ENCODE data around the gene ZNF644.

Gene ZNF644

DNA sequence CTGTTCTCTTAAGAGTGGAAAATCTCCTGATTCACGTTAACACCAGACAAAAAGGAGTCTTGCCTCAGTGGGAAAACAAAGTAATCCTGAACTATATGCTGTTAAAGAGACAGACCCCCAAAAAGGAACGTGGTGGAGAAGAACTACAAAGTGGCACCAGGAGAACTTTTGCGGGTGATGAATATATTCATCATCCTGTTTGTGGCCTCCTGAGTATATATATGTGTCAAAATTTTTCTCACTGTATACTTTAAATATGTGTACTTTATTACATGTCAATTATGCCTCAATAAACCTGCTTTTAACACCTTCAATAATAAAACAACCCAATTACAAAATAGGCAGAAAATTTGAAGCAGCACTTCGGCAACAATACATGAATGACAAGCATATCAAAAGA is 31.1 kb downstream of the ZNF644 start:
- no peaks in the 10 kb centered on the region for H3K4me1 ChIP-seq (ENCODE audit: control insufficient read depth in 1 of 2, insufficient read depth in 2 of 2, low read length in 2 of 2)
- no peak overlapping the region for H3K4me3 ChIP-seq (ENCODE audit: low read depth in 1 of 2, low read length in 2 of 2)
- H3K36me3 ChIP-seq (ENCODE audit: control insufficient read depth in 1 of 2, insufficient read depth in 2 of 2, low read length in 2 of 2) = no peaks in the 10 kb centered on the region
- H3K27me3 ChIP-seq (ENCODE audit: control insufficient read depth in 1 of 2, insufficient read depth in 2 of 2, low read length in 2 of 2) = no peaks in the 10 kb centered on the region
- peaks cover 5 to 8% of the 10 kb centered on the region in 2 donors for H3K9me3 ChIP-seq (ENCODE audit: control insufficient read depth in 1 of 2, low read length in 2 of 2)
- no peak overlapping the region for H3K27ac ChIP-seq (ENCODE audit: low read depth, low read length)
- no peak overlapping the region for H3K9ac ChIP-seq (ENCODE audit: low read depth in 1 of 2, low read length in 2 of 2)

DNA sequence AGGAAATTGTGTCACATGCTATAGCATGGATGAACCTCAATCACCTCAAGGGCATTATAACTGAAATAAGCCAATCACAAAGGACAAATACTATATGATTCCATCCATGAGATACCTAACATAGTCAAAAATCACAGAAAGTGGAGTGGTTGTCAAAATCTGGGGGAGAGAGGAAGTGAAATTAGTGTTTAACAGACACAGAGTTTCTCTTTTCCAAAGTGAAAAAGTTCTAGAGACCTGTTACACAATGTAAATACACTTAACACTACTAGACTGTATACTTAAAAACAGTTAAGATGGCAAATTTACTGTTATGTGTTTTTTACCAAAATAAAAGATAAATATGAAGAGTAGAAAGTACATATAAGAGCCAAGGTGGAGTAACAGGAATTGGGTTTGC is 31.8 kb downstream of the ZNF644 start:
- Histone ChIP-seq H3K27me3 (ENCODE audit: control insufficient read depth in 1 of 2, insufficient read depth in 2 of 2, low read length in 2 of 2) (no peaks in the 10 kb centered on the region), H3K27ac (ENCODE audit: low read depth, low read length) (no peak overlapping the region), H3K4me1 (ENCODE audit: control insufficient read depth in 1 of 2, insufficient read depth in 2 of 2, low read length in 2 of 2) (no peaks in the 10 kb centered on the region), H3K36me3 (ENCODE audit: control insufficient read depth in 1 of 2, insufficient read depth in 2 of 2, low read length in 2 of 2) (no peaks in the 10 kb centered on the region), H3K4me3 (ENCODE audit: low read depth in 1 of 2, low read length in 2 of 2) (no peak overlapping the region), H3K9me3 (ENCODE audit: control insufficient read depth in 1 of 2, low read length in 2 of 2) (peaks cover 5 to 8% of the 10 kb centered on the region in 2 donors), H3K9ac (ENCODE audit: low read depth in 1 of 2, low read length in 2 of 2) (no peak overlapping the region)

DNA sequence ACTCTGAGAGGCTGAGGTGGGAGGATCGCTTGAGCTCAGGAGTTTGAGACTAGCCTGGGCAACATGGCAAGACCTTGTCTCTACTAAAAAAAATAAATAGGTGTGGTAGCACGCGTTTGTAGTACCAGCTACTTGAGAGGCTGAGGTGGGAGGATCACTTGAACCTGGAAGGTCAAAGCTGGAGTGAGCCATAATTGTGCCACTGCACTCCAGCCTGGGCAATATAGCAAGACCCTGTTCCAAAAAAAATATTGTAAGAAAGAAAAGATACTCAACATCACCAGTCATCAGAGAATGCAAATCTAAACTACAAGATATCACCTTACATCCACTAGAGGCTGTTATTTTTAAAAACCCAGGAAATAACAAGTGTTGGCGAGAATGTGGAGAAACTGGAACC is 32.5 kb downstream of the ZNF644 start:
- no peaks in the 10 kb centered on the region for H3K36me3 ChIP-seq (ENCODE audit: control insufficient read depth in 1 of 2, insufficient read depth in 2 of 2, low read length in 2 of 2)
- H3K4me3 ChIP-seq (ENCODE audit: low read depth in 1 of 2, low read length in 2 of 2) = no peak overlapping the region
- peaks cover 5 to 8% of the 10 kb centered on the region in 2 donors for H3K9me3 ChIP-seq (ENCODE audit: control insufficient read depth in 1 of 2, low read length in 2 of 2)
- no peak overlapping the region for H3K9ac ChIP-seq (ENCODE audit: low read depth in 1 of 2, low read length in 2 of 2)
- H3K4me1 ChIP-seq (ENCODE audit: control insufficient read depth in 1 of 2, insufficient read depth in 2 of 2, low read length in 2 of 2) = no peaks in the 10 kb centered on the region
- no peaks in the 10 kb centered on the region for H3K27me3 ChIP-seq (ENCODE audit: control insufficient read depth in 1 of 2, insufficient read depth in 2 of 2, low read length in 2 of 2)
- no peak overlapping the region for H3K27ac ChIP-seq (ENCODE audit: low read depth, low read length)

DNA sequence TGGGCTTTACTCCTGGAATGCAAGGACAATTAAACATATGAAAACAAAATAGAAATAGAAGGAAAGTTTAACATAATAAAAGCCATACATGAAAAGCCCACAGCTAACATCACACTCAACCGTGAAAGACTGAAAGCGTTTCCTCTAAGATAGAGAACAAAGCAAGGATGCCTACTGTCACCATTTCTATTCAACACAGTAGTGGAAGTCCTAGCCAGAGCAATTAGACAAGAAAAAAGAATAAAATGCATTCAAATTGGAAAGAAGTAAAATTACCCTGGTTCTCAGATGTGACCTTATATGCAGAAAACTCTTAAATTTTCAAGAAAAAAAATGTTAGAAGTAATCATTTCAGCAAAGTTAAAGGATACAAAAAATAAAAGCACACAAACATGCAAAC is 34.0 kb downstream of the ZNF644 start:
- H3K4me1 ChIP-seq (ENCODE audit: control insufficient read depth in 1 of 2, insufficient read depth in 2 of 2, low read length in 2 of 2) = no peaks in the 10 kb centered on the region
- H3K27me3 ChIP-seq (ENCODE audit: control insufficient read depth in 1 of 2, insufficient read depth in 2 of 2, low read length in 2 of 2) = no peaks in the 10 kb centered on the region
- H3K27ac ChIP-seq (ENCODE audit: low read depth, low read length) = no peak overlapping the region
- peaks cover 5 to 8% of the 10 kb centered on the region in 2 donors for H3K9me3 ChIP-seq (ENCODE audit: control insufficient read depth in 1 of 2, low read length in 2 of 2)
- no peak overlapping the region for H3K9ac ChIP-seq (ENCODE audit: low read depth in 1 of 2, low read length in 2 of 2)
- no peaks in the 10 kb centered on the region for H3K36me3 ChIP-seq (ENCODE audit: control insufficient read depth in 1 of 2, insufficient read depth in 2 of 2, low read length in 2 of 2)
- no peak overlapping the region for H3K4me3 ChIP-seq (ENCODE audit: low read depth in 1 of 2, low read length in 2 of 2)

DNA sequence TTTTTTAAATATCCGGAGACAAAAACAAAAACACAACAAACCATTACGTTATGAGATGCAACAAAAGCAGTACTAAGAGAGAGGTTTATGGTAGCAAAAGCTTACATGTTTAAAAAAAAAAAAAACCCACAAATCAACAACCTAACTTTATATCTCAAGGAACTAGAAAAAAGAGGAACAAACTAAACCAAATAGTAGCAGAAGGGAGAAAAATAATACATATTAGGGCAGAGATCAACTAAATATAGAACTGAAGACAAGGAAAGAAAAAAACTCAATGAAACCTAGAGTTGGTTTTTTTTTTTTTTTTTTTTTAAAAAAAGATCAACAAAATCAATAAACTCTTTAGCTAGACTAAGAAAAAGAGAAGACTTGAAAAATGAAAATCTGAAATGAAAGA is 34.9 kb downstream of the ZNF644 start:
- Histone ChIP-seq H3K9ac (ENCODE audit: low read depth in 1 of 2, low read length in 2 of 2) (no peak overlapping the region), H3K27me3 (ENCODE audit: control insufficient read depth in 1 of 2, insufficient read depth in 2 of 2, low read length in 2 of 2) (no peaks in the 10 kb centered on the region), H3K4me1 (ENCODE audit: control insufficient read depth in 1 of 2, insufficient read depth in 2 of 2, low read length in 2 of 2) (no peaks in the 10 kb centered on the region), H3K9me3 (ENCODE audit: control insufficient read depth in 1 of 2, low read length in 2 of 2) (peaks cover 5 to 8% of the 10 kb centered on the region in 2 donors), H3K27ac (ENCODE audit: low read depth, low read length) (no peak overlapping the region), H3K36me3 (ENCODE audit: control insufficient read depth in 1 of 2, insufficient read depth in 2 of 2, low read length in 2 of 2) (no peaks in the 10 kb centered on the region), H3K4me3 (ENCODE audit: low read depth in 1 of 2, low read length in 2 of 2) (no peak overlapping the region)

DNA sequence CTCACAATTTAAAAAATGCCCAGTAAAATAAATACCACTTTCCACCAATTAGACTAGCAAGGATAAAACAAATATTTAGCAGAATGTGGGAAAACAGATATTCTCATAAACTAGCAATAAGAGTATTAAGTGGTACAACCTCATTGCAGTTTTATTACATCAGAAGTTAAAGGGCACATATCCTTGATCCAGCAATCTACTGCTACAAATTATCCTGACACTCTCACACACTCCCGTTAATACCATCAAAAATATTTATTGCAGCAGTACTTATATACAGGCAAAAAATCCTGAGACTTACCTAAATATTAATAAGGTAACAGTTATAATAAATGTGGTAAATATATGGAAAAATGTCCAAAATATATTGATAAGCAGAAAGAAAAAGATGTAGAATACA is 44.3 kb downstream of the ZNF644 start:
- no peaks in the 10 kb centered on the region for H3K4me1 ChIP-seq (ENCODE audit: control insufficient read depth in 1 of 2, insufficient read depth in 2 of 2, low read length in 2 of 2)
- peaks cover 2 to 22% of the 10 kb centered on the region in 2 donors for H3K36me3 ChIP-seq (ENCODE audit: control insufficient read depth in 1 of 2, insufficient read depth in 2 of 2, low read length in 2 of 2)
- H3K9ac ChIP-seq (ENCODE audit: low read depth in 1 of 2, low read length in 2 of 2) = no peak overlapping the region
- no peak overlapping the region for H3K27ac ChIP-seq (ENCODE audit: low read depth, low read length)
- no peaks in the 10 kb centered on the region for H3K27me3 ChIP-seq (ENCODE audit: control insufficient read depth in 1 of 2, insufficient read depth in 2 of 2, low read length in 2 of 2)
- no peak overlapping the region for H3K4me3 ChIP-seq (ENCODE audit: low read depth in 1 of 2, low read length in 2 of 2)
- H3K9me3 ChIP-seq (ENCODE audit: control insufficient read depth in 1 of 2, low read length in 2 of 2) = no peaks in the 10 kb centered on the region

DNA sequence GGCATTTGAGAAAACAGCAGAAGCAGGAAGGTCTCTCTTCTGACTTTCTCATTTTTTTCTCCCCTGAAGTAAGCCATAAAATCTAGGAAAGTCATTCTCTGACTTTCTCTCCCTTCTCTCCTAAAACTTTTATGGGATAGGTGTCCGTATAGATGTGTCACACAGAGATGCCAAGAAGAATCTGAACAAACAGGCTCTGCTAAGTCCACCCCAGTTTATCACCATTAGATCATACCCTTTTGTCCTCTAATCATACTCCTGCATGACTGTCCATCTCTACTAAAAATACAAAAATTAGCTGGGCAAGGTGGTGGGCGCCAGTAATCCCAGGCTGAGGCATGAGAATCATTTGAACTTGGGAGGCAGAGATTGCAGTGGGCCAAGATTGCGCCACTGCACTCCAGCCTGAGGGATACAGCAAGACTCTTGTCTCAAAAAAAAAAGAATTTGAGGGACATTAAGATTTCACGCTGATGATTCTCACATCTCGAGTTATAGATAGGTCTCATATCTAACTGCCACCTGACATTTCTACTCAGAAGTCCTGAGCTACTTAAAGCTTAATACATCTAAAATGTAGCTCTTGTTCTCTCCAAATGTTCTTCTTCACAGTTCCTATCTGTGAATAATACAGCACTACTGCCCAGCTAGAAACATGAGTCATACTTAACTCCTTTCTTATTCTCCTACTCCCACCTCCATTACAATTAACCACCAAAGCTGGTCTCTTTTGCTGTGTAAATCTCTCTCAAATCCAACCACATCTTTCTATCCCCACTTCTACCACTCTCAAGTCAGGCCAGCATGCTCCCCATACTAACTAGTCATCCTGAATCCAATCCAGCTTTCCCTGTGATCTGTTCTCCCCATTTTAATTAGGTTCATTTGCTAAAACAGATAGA is 47.7 kb downstream of the ZNF644 start:
- no peaks in the 10 kb centered on the region for H3K27me3 ChIP-seq (ENCODE audit: control insufficient read depth in 1 of 2, insufficient read depth in 2 of 2, low read length in 2 of 2)
- no peaks in the 10 kb centered on the region for H3K9me3 ChIP-seq (ENCODE audit: control insufficient read depth in 1 of 2, low read length in 2 of 2)
- peaks cover 2 to 19% of the 10 kb centered on the region in 2 donors for H3K36me3 ChIP-seq (ENCODE audit: control insufficient read depth in 1 of 2, insufficient read depth in 2 of 2, low read length in 2 of 2)
- H3K4me3 ChIP-seq (ENCODE audit: low read depth in 1 of 2, low read length in 2 of 2) = no peak overlapping the region
- no peak overlapping the region for H3K27ac ChIP-seq (ENCODE audit: low read depth, low read length)
- H3K4me1 ChIP-seq (ENCODE audit: control insufficient read depth in 1 of 2, insufficient read depth in 2 of 2, low read length in 2 of 2) = no peaks in the 10 kb centered on the region
- no peak overlapping the region for H3K9ac ChIP-seq (ENCODE audit: low read depth in 1 of 2, low read length in 2 of 2)

DNA sequence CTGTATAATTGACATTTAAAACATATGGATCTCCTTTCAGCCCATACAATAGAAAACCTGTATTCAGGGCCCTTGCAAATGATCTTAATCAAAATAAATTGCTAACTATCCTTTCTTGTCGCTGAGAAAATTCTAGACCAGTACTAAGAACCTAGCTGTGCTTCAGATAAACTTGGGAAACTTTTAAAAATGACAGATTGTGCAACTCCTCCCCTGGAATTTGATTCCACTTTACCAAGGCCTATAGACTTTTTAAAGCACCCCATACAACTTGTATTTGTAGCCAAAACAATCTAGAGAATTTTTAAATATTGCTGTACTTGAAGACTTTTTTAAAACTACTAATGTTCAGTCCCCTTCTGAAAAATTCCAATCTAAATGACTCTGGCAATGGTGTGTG is 51.6 kb downstream of the ZNF644 start:
- Histone ChIP-seq H3K27me3 (ENCODE audit: control insufficient read depth in 1 of 2, insufficient read depth in 2 of 2, low read length in 2 of 2) (no peaks in the 10 kb centered on the region), H3K4me3 (ENCODE audit: low read depth in 1 of 2, low read length in 2 of 2) (no peak overlapping the region), H3K9ac (ENCODE audit: low read depth in 1 of 2, low read length in 2 of 2) (no peak overlapping the region), H3K36me3 (ENCODE audit: control insufficient read depth in 1 of 2, insufficient read depth in 2 of 2, low read length in 2 of 2) (peaks cover 2 to 14% of the 10 kb centered on the region in 2 donors), H3K4me1 (ENCODE audit: control insufficient read depth in 1 of 2, insufficient read depth in 2 of 2, low read length in 2 of 2) (no peaks in the 10 kb centered on the region), H3K9me3 (ENCODE audit: control insufficient read depth in 1 of 2, low read length in 2 of 2) (no peaks in the 10 kb centered on the region), H3K27ac (ENCODE audit: low read depth, low read length) (no peak overlapping the region)

DNA sequence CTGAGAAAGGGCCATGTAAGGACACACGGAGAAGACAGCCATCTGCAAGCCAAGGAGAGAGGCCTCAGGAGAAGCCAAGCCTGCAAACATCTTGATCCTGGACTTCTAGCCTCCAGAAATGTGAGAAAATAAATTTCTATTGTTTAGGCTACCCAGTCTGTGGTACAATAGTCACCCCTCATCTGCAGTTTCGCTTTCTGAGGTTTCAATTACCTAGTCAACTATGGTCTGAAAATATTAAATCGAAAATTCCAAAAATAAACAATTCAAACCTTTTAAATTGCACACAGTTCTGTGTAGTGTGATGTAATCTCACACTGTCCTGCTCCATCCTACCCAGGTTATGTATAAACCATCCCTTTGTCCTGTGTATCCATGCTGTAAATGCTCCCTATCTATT is 52.6 kb downstream of the ZNF644 start:
- Histone ChIP-seq H3K4me1 (ENCODE audit: control insufficient read depth in 1 of 2, insufficient read depth in 2 of 2, low read length in 2 of 2) (no peaks in the 10 kb centered on the region), H3K27ac (ENCODE audit: low read depth, low read length) (no peak overlapping the region), H3K27me3 (ENCODE audit: control insufficient read depth in 1 of 2, insufficient read depth in 2 of 2, low read length in 2 of 2) (no peaks in the 10 kb centered on the region), H3K9me3 (ENCODE audit: control insufficient read depth in 1 of 2, low read length in 2 of 2) (no peaks in the 10 kb centered on the region), H3K9ac (ENCODE audit: low read depth in 1 of 2, low read length in 2 of 2) (no peak overlapping the region), H3K36me3 (ENCODE audit: control insufficient read depth in 1 of 2, insufficient read depth in 2 of 2, low read length in 2 of 2) (peaks cover 2 to 14% of the 10 kb centered on the region in 2 donors), H3K4me3 (ENCODE audit: low read depth in 1 of 2, low read length in 2 of 2) (no peak overlapping the region)

DNA sequence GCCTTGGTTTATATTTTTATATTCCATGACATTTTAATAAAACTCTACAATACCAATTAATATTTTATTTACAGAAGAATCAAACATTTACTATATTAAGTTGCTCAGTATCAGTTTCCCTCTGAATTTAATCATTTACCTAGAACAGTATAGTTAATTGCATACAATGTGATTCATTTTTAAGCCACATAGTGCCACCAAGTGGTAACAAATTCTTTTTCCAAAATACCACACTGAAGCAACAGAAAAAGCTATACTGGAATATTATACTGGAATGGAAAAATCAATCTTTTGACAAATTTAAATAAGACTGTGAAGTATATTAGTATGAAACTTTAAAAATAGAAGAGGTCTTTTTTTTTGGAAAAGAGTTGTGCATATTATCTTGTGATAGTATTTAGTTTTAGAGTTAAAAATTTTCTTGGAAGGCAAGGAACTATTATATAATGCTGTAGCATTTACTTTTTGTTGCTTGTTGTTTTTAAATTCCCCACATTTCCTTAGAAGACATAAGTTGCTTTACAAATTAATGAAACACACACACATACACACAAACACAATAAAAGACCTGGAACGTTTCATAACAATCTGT is 57.3 kb downstream of the ZNF644 start:
- H3K9ac ChIP-seq (ENCODE audit: low read depth in 1 of 2, low read length in 2 of 2) = no peak overlapping the region
- H3K4me1 ChIP-seq (ENCODE audit: control insufficient read depth in 1 of 2, insufficient read depth in 2 of 2, low read length in 2 of 2) = no peaks in the 10 kb centered on the region
- no peak overlapping the region for H3K4me3 ChIP-seq (ENCODE audit: low read depth in 1 of 2, low read length in 2 of 2)
- H3K27ac ChIP-seq (ENCODE audit: low read depth, low read length) = no peak overlapping the region
- peaks cover 0 to 2% of the 10 kb centered on the region in 2 donors for H3K36me3 ChIP-seq (ENCODE audit: control insufficient read depth in 1 of 2, insufficient read depth in 2 of 2, low read length in 2 of 2)
- no peaks in the 10 kb centered on the region for H3K27me3 ChIP-seq (ENCODE audit: control insufficient read depth in 1 of 2, insufficient read depth in 2 of 2, low read length in 2 of 2)
- no peaks in the 10 kb centered on the region for H3K9me3 ChIP-seq (ENCODE audit: control insufficient read depth in 1 of 2, low read length in 2 of 2)

Measured in duodenal mucosa (tissue), 2 donors.